Measurements from ENCODE around the gene EIF2AK2.
"Not testable (repeated sequence)": the region's sequence is repeated elsewhere in the genome, so short reads cannot be mapped to it uniquely, and the experiment has no call there.

The EIF2AK2 gene

DNA sequence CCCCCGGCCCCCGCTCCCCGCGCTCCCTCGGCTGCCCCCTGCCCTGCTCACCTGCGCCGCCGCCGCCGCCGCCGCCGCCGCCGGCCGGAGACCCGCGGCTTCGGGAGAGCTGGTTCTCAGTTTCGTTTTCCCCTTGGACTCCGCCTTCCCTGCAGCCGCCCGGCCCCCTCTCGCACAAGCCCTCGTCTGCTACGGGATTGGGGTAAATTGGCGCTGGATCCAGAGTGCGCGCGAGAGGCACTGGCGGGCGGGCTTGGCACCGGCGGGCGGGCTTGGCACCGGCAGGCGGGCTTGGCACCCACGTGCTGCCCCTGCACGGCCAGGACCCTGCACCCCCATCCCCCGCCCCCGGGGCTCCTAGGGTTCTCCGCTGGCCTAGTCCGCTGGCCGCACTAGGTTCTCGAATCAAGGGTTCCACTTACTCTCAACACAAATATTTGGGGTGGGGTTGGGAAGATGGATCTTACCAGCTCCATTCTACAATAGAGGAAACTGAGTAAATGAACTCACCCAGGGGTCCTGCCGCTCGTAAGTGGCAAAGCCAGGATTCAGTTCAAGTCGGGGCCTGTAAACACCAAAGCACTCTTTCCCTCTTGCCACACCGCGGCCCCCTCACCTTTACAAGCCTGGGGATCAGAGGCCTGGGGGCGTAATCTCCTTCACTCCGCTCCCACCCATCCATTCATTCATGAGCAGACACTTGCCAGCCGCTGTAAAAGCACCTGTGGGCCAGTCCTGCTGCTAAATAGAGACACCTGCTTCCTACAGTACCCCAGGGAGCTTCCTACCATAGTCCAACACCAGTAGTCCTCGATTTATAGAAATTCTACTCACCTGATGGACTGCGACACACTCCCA, at the start of gene EIF2AK2:
TSS of gene EIF2AK2 (minus strand) at position 124 of the 858 bp plus-strand sequence. CDS start 9,174 bp downstream, outside the sequence.
- Histone ChIP-seq H3K9me3 (ENCODE audit: control insufficient read depth, insufficient read depth, low read length) (no peaks in the 10 kb centered on the region), H3K27me3 (ENCODE audit: control insufficient read depth, insufficient read depth, low read length) (no peaks in the 10 kb centered on the region), H3K9ac (ENCODE audit: low read depth, low read length) (peak within 1 kb of the TSS; percentile 75), H3K4me3 (ENCODE audit: low read depth, low read length) (peak within 1 kb of the TSS; percentile 86), H3K36me3 (ENCODE audit: control insufficient read depth, insufficient read depth, low read length) (peaks cover 2% of the 10 kb centered on the region; the same call in 1 of the 2 replicates), H3K27ac (ENCODE audit: low read depth, low read length) (peak within 1 kb of the TSS; percentile 69), H3K4me1 (ENCODE audit: control insufficient read depth, insufficient read depth, low read length) (peaks cover 14% of the 10 kb centered on the region)

DNA sequence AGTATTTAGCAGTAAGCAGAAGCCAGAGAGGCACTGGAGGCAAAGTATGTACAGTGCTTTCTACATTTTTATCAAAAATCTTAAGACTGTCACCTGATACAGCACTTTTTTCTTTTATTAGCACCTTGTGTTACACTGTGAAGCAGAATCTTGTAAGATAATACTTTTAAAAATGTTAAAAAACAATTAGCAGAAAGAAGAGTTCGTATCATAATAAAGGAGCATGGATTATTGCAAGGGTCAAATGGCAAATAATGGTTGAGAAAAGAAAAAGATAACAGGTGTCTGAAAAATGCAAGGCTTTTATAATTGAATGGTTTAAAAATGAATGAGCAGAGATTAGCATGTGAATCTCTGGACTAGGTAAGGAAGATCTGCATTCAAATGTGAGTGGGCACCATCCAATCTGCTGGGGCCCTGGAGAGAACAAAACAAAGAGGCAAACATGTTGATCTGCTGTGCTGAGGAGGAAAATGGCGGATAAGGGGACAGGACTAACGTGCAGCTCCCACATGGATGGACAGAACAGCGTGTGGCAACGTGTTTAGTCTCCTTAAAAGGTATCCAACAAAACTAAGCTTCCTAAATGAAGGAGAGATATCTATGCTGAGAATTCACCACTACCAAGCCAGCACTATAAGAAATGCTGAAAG, 49.0 kb upstream of the EIF2AK2 start:
- Histone ChIP-seq H3K27me3 (ENCODE audit: control insufficient read depth, insufficient read depth, low read length) (no peaks in the 10 kb centered on the region), H3K27ac (ENCODE audit: low read depth, low read length) (peak overlapping the region; percentile 96), H3K9ac (ENCODE audit: low read depth, low read length) (peak overlapping the region; percentile 49), H3K4me3 (ENCODE audit: low read depth, low read length) (peak overlapping the region; percentile 25; the same call in 1 of the 2 replicates), H3K36me3 (ENCODE audit: control insufficient read depth, insufficient read depth, low read length) (peaks cover 91% of the 10 kb centered on the region), H3K9me3 (ENCODE audit: control insufficient read depth, insufficient read depth, low read length) (peaks cover 54% of the 10 kb centered on the region), H3K4me1 (ENCODE audit: control insufficient read depth, insufficient read depth, low read length) (peaks cover 35% of the 10 kb centered on the region)

GRCh38 chr2:37205071-37205661, 48.4 kb upstream of the EIF2AK2 start:
- peak overlapping the region; percentile 96 for H3K27ac ChIP-seq (ENCODE audit: low read depth, low read length)
- peak overlapping the region; percentile 57 for H3K9ac ChIP-seq (ENCODE audit: low read depth, low read length)
- H3K36me3 ChIP-seq (ENCODE audit: control insufficient read depth, insufficient read depth, low read length) = peaks cover 91% of the 10 kb centered on the region
- peaks cover 51% of the 10 kb centered on the region for H3K9me3 ChIP-seq (ENCODE audit: control insufficient read depth, insufficient read depth, low read length)
- H3K4me3 ChIP-seq (ENCODE audit: low read depth, low read length) = peak overlapping the region; percentile 25; the same call in 1 of the 2 replicates
- not testable (repeated sequence) for H3K27me3 ChIP-seq (ENCODE audit: control insufficient read depth, insufficient read depth, low read length)
- peaks cover 41% of the 10 kb centered on the region for H3K4me1 ChIP-seq (ENCODE audit: control insufficient read depth, insufficient read depth, low read length)

- no peak overlapping the region for H3K4me3 ChIP-seq (ENCODE audit: low read depth, low read length)
- H3K27me3 ChIP-seq (ENCODE audit: control insufficient read depth, insufficient read depth, low read length) = no peaks in the 10 kb centered on the region
- H3K36me3 ChIP-seq (ENCODE audit: control insufficient read depth, insufficient read depth, low read length) = peaks cover 88% of the 10 kb centered on the region
- H3K4me1 ChIP-seq (ENCODE audit: control insufficient read depth, insufficient read depth, low read length) = peaks cover 56% of the 10 kb centered on the region
- no peak overlapping the region for H3K9ac ChIP-seq (ENCODE audit: low read depth, low read length)
- H3K27ac ChIP-seq (ENCODE audit: low read depth, low read length) = no peak overlapping the region
- H3K9me3 ChIP-seq (ENCODE audit: control insufficient read depth, insufficient read depth, low read length) = peaks cover 36% of the 10 kb centered on the region
Observed at GRCh38 chr2:37203708-37204107, 46.9 kb upstream of the EIF2AK2 start.

GRCh38 chr2:37201766-37202165, 45.0 kb upstream of the EIF2AK2 start:
- Histone ChIP-seq H3K9ac (ENCODE audit: low read depth, low read length) (no peak overlapping the region), H3K4me1 (ENCODE audit: control insufficient read depth, insufficient read depth, low read length) (peaks cover 60% of the 10 kb centered on the region), H3K9me3 (ENCODE audit: control insufficient read depth, insufficient read depth, low read length) (peaks cover 18% of the 10 kb centered on the region), H3K4me3 (ENCODE audit: low read depth, low read length) (no peak overlapping the region), H3K27me3 (ENCODE audit: control insufficient read depth, insufficient read depth, low read length) (no peaks in the 10 kb centered on the region), H3K36me3 (ENCODE audit: control insufficient read depth, insufficient read depth, low read length) (peaks cover 69% of the 10 kb centered on the region), H3K27ac (ENCODE audit: low read depth, low read length) (peak overlapping the region; percentile 25)

DNA sequence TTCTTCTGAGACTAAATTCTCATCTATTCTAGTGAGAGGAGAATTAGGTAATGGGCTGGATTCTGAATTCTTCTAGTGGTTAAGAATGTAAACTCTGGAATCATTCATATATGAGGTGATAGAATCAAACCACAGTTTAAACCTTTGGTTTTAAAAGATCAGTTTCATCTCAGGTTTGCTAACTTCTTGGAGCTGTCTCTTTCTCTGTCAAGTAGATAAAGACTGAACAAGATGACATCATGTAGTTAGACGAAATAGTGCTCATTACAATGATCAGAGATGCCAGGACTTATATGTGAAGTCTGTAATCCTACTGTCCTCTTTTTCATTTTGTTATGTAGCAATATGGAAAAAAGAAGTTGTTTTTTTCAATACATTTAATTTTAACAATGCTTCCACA, 44.4 kb upstream of the EIF2AK2 start:
- Histone ChIP-seq H3K4me1 (ENCODE audit: control insufficient read depth, insufficient read depth, low read length) (peaks cover 55% of the 10 kb centered on the region), H3K27me3 (ENCODE audit: control insufficient read depth, insufficient read depth, low read length) (no peaks in the 10 kb centered on the region), H3K9ac (ENCODE audit: low read depth, low read length) (no peak overlapping the region), H3K4me3 (ENCODE audit: low read depth, low read length) (no peak overlapping the region), H3K9me3 (ENCODE audit: control insufficient read depth, insufficient read depth, low read length) (peaks cover 13% of the 10 kb centered on the region), H3K36me3 (ENCODE audit: control insufficient read depth, insufficient read depth, low read length) (peaks cover 63% of the 10 kb centered on the region), H3K27ac (ENCODE audit: low read depth, low read length) (peak overlapping the region; percentile 31)

DNA sequence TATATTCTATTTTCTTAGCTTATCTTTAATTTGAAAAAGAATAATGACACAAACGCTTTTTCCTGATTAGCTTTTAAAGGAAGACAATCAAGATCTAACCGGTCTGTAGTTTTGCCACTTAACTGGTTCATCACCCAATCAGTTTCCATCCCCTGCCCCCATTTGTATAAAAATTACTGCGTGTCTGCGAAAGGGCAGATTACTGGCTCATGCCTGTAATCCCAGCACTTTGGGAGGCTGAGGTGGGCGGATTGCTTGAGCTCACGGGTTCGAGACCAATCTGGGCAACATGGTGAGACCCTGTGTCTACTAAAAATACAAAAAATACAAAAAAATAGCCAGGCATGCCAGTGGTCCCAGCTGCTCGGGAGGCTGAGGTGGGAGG, 41.9 kb upstream of the EIF2AK2 start:
- H3K36me3 ChIP-seq (ENCODE audit: control insufficient read depth, insufficient read depth, low read length) = peaks cover 47% of the 10 kb centered on the region
- H3K4me1 ChIP-seq (ENCODE audit: control insufficient read depth, insufficient read depth, low read length) = peaks cover 39% of the 10 kb centered on the region
- H3K4me3 ChIP-seq (ENCODE audit: low read depth, low read length) = peak overlapping the region; percentile 87
- H3K27ac ChIP-seq (ENCODE audit: low read depth, low read length) = peak overlapping the region; percentile 89
- H3K27me3 ChIP-seq (ENCODE audit: control insufficient read depth, insufficient read depth, low read length) = no peaks in the 10 kb centered on the region
- peak overlapping the region; percentile 42; the same call in 1 of the 2 replicates for H3K9ac ChIP-seq (ENCODE audit: low read depth, low read length)
- peaks cover 8% of the 10 kb centered on the region for H3K9me3 ChIP-seq (ENCODE audit: control insufficient read depth, insufficient read depth, low read length)

GRCh38 chr2:37196320-37197195, 39.8 kb upstream of the EIF2AK2 start, which contains the start of gene CEBPZOS:
TSS of gene CEBPZOS (plus strand) at chr2:37196496. CDS start at chr2:37199705, 3,209 bp downstream.
- Histone ChIP-seq H3K9me3 (ENCODE audit: control insufficient read depth, insufficient read depth, low read length) (no peaks in the 10 kb centered on the region), H3K27me3 (ENCODE audit: control insufficient read depth, insufficient read depth, low read length) (no peaks in the 10 kb centered on the region), H3K36me3 (ENCODE audit: control insufficient read depth, insufficient read depth, low read length) (peaks cover 26% of the 10 kb centered on the region), H3K4me1 (ENCODE audit: control insufficient read depth, insufficient read depth, low read length) (peaks cover 49% of the 10 kb centered on the region), H3K4me3 (ENCODE audit: low read depth, low read length) (peak within 1 kb of the TSS; percentile 87), H3K27ac (ENCODE audit: low read depth, low read length) (peak within 1 kb of the TSS; percentile 69), H3K9ac (ENCODE audit: low read depth, low read length) (peak within 1 kb of the TSS; percentile 78)

DNA sequence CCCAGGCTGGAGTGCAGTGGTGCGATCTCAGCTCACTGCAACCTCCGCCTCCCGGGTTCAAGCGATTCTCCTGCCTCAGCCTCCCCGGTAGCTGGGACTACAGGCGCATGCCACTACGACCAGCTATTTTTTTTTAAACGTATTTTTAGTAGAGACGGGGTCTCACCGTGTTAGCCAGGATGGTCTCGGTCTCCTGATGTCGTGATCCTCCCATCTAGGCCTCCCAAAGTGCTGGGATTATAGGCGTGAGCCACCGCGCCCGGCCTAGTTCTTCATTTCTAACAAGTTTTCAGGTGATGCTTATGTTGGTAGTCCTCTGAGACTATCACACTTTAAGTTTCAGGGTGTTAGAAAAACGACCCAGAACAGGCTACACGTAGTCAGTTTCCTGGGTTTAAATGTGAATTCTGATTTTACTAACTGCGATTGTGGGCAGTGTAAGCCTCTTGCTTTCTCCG, 39.1 kb upstream of the EIF2AK2 start:
- peak overlapping the region; percentile 87 for H3K4me3 ChIP-seq (ENCODE audit: low read depth, low read length)
- H3K27ac ChIP-seq (ENCODE audit: low read depth, low read length); H3K27me3 ChIP-seq (ENCODE audit: control insufficient read depth, insufficient read depth, low read length); H3K9me3 ChIP-seq (ENCODE audit: control insufficient read depth, insufficient read depth, low read length); H3K9ac ChIP-seq (ENCODE audit: low read depth, low read length): not testable (repeated sequence)
- peaks cover 19% of the 10 kb centered on the region for H3K36me3 ChIP-seq (ENCODE audit: control insufficient read depth, insufficient read depth, low read length)
- peaks cover 49% of the 10 kb centered on the region for H3K4me1 ChIP-seq (ENCODE audit: control insufficient read depth, insufficient read depth, low read length)

DNA sequence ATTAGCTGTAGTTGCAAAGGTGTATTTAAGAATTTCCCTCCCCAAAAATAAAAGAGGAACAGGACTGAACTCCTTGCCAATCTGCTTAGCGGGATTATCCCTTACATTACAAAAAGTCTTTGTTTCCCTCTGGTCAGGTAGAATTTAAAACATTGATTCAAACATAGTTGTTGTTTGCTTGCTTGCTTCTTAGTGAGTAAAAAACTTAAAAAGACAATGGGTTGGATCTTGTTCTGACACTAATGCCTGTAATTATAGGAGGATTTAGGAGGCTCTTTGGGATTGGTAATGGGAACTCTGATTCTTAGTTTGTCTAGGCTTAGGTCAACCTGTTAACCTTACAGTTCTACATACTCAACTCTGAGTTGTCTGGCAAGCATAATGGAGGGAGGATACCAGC, 35.8 kb upstream of the EIF2AK2 start:
- Histone ChIP-seq H3K36me3 (ENCODE audit: control insufficient read depth, insufficient read depth, low read length) (no peaks in the 10 kb centered on the region), H3K4me3 (ENCODE audit: low read depth, low read length) (no peak overlapping the region), H3K9me3 (ENCODE audit: control insufficient read depth, insufficient read depth, low read length) (no peaks in the 10 kb centered on the region), H3K9ac (ENCODE audit: low read depth, low read length) (no peak overlapping the region), H3K27ac (ENCODE audit: low read depth, low read length) (peak overlapping the region; percentile 49), H3K27me3 (ENCODE audit: control insufficient read depth, insufficient read depth, low read length) (no peaks in the 10 kb centered on the region), H3K4me1 (ENCODE audit: control insufficient read depth, insufficient read depth, low read length) (peaks cover 36% of the 10 kb centered on the region)
